HG02610 (cell line): ENCODE results near the gene PCSK5.
"Not testable (repeated sequence)": the region's sequence is repeated elsewhere in the genome, so short reads cannot be mapped to it uniquely, and the experiment has no call there.

ENCODE experiments used
- ATAC-seq: cut with Tn5 transposase; IDR thresholded peaks from one replicate; pipeline ENCODE4 v1.9.1; 2021; ENCODE audit warnings: mild to moderate bottlenecking, moderate library complexity; ENCODE audit not compliant: unreplicated experiment

PCSK5 gene

DNA sequence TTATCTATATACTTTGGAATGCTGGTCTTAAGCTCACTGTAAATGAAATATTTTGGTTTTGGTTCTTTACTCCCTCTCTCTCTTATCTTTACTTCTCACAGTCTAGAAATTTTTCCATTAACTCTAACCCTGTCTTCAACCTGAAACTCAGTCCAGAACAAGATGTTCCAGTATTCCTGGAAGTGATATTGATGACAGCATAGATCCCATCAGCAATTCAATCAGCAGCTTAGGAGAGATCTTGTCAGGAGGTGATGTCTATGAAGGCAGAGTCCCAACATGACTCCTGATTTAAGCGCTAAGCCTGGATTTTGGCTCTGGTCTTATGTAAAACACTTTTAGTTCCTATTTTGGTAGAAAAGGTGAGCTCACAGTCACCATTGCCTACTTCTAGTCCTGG, 451.1 kb downstream of the PCSK5 start:
- ATAC-seq, result no peak

DNA sequence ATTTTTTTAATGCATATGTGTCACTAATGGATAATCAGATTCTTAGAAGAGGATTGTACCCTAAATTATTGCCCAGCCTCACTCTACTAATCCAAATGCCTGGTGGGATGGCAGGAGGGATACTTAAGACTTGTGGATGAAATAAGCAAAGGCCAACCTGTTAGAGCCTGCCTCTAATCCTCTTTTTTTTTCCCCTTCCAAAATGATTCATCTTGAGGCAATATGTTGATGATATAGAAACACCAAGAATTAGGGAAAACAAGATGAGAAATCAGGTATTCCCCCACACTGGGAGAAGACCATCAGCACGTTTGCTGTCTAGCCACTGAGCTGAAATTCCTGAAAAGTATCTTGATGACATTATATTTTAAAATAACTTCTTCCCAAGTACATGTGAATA, 451.7 kb downstream of the PCSK5 start:
- no peak for ATAC-seq

DNA sequence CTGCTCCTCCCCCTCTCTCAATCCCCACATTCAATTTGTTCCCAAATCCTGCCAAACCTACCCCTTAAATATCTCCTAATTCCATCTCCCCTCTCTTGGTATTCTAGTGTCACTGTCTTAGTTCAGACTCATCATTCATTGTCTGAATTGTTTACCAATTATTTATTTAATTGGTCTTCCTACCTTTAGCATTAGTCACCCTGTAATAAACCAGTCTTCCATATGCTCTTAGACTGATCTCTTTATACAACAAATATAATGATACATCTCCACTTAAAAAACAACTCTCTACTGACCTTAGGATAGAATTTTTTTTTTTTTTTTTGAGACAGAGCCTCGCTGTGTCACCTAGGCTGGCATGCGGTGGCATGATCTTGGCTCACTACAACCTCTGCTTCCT, 452.4 kb downstream of the PCSK5 start:
- ATAC-seq, result no peak

DNA sequence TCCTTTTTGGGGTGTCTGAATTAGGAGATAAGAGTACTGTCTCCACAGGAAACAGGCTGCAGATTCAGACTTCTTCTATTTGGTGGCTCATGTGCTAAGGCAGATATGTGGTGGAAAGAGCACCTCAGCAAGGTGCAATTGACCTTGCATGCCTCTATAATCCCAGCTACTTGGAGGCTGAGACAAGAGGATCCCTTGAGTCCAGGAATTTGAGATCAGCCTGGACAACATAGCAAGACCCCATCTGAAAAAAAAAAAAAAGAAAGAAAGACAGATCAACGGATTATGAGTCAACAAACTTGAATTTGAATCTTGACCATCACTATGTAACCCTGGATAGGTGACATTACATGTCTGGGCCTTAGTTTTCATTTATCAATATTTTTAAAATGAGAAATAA, 459.4 kb downstream of the PCSK5 start:
- no peak for ATAC-seq

DNA sequence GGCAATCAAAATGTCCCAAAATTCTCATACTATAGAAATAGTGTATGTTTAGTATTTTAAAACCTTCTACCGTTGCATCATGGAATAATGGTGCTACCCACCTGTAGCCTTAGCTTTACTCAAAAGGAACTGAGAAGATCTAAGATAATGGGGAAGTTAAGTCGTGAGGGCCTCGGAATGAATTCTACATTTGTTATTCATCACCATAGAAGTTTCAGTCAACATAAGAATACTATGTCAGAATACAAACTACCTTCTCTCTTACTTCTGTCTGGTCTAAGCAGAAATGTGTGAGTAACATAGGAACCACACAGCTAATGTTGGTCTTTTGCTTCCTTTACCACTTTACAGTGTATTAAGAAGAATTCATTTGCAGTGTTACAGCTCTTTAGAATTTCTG, 460.5 kb downstream of the PCSK5 start:
- peak; percentile 64 for ATAC-seq

DNA sequence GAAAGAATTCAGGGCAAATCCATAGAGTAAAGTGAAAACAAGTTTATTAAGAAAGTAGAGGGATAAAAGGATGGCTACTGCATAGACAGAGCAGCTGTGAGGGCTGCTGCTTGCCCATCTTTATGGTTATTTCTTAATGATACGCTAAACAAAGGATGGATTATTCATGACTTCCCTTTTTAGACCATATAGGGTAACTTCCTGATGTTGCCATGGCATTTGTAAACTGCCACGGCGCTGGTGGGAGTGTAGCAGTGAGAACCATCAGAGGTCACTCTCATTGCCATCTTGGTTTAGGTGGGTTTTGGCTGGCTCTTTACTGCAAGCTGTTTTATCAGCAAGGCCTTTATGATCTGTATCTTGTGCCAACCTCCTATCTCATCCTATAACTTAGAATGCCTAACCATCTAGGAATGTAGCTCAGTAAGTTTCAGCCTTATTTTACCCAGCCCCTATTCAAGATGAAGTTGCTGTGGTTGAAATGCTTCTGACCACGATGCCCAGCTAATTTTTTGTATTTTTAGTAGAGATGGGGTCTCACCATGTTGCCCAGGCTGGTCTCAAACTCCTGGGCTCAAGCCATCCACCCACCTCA, 461.6 kb downstream of the PCSK5 start:
- ATAC-seq, result no peak

DNA sequence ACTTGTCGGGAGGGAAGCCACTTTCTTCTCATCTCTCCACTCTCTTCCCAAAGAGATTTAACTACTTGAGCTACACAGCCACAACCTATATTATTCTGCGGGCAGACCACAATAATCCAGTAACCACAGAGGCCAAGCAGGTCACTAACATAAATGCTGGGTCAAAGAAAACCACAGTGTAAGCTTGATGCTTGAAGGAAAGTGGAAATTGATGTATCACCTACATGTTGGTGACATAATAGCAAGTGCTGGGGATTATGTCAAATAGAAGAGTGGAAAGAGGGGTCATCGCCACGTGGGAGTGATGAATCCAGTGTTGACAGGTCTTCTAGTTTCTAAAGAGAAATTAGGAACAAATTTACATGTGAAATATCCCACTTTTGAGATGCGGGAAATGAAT, 462.8 kb downstream of the PCSK5 start:
- ATAC-seq, result no peak

DNA sequence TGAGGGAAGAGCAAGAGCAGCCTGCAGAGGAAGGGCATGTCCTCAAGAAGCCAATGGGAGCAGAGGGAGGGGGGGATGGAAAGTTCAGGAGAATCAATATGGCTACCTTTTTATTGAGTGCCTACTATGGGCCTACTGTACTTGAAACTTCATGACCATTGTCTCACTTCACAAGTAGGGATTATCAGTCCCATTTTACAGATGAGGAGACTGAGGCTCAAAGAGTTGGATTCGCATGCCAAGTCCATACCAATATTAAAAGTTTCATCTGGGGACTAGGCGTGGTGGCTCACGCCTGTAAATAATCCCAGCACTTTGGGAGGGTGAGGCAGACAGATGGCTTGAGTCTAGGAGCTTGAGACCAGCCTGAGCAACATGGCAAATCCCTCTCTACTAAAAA, 463.7 kb downstream of the PCSK5 start:
- ATAC-seq, result no peak

DNA sequence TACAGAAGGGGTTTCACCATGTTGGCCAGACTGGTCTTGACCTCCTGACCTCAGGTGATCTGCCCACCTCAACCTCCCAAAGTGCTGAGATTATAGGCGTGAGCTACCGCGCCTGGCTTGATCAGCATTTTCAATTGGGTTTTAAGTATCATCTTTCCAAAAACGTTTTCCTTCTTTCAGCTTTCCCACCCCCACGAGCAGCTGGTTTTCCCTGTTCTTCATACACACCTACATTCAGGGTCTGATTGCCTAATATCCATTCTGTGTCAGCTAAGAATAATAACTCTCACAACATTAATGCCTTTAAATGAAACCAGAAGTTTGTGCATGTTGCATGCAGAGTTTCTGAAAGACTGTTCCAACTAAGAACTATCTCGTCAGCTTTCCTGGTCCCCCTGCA, 465.4 kb downstream of the PCSK5 start:
- no peak for ATAC-seq

DNA sequence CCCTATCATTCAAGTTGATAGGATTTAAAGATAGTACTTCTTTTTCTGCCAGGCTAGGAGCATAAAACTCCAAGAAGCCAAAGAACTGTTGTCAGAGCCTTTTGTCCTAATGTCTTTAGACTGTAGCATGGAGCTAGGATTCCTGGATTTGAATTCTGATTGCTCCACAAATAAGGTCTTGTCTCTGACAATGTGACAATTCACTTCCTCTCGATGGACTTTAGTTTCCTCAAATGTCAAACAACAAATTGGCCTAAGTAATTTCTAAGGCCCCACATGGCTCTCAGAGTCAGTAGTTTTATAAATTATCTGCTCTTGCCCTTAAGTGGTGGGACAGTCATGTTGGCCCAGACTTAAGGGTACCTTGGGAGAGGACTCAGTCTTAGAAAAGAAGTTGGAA, 467.1 kb downstream of the PCSK5 start:
- ATAC-seq, result no peak

DNA sequence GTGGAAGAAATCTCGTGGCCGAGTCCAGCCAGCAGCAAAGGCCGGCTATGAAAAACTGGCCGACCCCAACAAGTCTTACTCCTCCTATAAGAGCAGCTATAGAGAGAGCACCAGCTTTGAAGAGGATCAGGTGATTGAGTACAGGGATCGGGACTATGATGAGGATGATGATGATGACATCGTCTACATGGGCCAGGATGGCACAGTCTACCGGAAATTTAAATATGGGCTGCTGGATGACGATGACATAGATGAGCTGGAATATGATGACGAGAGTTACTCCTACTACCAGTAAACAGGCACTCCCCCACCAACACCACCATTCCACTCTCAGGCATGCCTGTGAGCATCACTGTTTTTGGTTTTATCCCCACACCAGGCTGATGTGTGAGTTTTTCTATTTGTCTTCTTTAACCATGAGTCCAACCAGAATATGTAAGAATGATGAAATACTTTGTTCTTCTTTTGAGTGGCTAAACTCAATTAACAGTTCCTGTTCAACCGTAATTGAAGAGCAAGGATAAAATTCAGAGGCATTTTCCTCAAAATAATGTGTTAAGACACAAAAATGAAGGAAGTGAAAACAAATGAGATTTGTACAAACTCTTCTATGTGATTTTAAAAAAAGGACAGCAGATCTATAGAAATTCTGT, 468.3 kb downstream of the PCSK5 start:
- ATAC-seq, result no peak

DNA sequence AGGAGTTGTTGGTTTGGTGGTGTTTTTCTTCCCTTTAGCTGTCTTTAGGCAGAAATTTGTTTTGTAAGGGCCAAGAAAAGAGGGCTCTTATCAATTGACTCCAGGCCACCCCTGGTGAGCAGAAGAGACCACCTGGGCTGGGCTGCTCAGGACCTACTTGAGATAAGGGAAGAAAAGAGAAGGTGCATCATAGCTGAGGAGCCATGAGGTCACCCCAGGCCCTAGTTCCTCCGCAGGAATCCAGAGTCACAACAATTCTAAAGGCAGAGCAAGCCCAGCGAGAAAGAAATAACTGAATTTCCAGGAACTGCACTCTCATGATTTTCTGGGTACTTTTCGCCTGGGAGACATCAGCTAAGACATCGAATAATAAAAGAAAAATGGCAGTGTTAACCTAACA, 468.9 kb downstream of the PCSK5 start:
- no peak for ATAC-seq

DNA sequence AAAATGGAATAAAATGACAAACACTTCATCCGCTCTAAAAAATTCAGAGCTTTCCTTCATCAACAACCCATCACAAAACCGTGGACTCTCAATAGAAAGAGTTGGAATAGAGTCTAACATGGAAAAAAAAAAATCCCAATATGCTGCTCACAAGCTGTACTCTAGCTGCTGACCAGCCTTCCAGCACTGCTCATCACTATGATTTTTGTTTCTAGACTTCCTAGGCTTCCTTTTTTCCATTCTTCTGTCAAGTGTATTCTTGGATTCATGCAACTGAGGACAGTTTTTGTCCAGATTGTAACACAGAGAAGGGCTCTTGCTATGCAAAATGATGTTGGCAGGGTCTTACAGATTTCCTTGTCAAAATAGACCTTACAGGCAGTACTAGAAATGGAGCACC, 469.3 kb downstream of the PCSK5 start:
- ATAC-seq, result no peak

DNA sequence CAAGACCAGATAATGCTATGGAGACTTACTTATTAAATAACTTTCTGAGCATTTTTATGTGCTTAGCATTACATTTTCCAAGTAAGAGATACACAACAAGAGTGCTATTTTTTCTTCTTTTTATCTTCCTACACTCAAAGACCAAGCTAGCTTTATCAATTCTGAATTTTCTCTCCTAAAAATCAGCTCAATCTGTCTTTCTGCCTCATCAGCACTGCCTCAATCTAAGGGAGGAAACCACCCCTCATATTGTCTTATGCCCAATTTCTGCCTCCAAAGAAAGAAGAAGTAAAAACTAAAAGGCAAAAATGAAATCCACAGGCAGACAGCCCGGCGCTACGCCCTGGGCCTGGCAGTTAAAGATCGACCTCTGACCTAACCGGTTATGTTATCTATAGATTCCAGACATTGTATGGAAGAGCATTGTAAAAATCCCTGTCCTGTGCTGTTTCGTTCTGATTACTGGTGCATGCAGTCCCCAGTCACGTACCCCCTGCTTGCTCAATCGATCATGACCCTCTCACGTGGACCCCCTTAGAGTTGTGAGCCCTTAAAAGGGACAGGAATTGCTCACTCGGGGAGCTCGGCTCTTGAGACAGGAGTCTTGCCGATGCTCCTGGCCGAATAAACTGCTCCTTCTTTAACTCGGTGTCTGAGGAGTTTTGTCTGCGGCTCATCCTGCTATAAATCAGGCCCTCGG, 472.0 kb downstream of the PCSK5 start:
- not testable (repeated sequence) for ATAC-seq

DNA sequence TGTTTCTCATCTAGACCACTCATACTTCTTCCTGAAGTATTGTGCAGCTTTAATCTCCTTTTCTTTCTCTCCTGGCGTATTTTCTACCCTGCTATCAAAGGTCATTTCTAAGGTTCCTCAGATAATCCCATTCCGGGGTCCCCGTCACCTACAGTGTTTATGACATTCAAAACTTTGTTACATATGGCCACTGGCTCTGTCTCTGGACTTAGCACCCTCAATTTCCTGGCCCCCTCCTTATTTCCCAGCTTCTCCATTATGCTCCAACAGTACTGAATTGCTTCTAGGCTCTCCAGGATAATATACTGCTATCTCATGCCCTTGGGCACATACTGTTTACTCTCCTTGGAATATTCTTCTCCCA, 472.5 kb downstream of the PCSK5 start:
- no peak for ATAC-seq

DNA sequence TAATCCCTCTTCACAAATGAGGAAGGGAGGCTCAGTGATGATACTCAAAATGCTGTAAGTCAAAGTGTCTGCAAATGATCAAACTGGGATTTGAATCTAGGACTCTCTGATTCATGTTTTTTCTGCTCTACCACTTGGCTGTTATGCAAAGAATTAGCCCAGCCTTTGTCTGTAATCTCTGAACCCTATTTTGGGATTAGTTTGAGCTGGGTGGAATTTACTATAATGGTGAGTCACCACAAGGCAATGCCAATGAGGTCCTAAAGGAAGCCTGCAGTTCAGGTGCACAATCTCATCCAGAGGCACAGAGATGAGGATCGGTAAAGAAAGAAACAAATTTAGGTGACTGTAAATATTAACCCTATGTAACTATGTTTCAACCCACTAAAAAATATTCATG, 474.6 kb downstream of the PCSK5 start:
- ATAC-seq, result no peak

DNA sequence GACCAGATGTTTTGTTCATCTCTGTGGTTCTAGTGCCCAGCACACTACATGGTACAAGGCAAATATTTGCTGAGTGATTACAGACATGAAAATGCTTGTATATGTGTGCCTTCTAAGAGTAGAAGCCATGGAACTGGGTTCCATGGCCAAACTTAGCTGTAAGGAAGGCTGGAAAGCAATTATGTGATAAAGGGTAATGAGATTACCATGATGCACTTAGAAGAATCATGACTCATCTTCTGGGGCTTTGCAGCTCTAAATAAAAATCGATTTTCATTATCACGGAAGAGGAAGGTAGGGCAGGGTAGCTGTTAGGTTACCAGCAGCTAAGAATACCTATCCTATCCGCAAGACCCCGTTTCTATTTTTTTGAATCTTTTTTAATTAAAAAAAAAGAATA, 475.8 kb downstream of the PCSK5 start:
- no peak for ATAC-seq

DNA sequence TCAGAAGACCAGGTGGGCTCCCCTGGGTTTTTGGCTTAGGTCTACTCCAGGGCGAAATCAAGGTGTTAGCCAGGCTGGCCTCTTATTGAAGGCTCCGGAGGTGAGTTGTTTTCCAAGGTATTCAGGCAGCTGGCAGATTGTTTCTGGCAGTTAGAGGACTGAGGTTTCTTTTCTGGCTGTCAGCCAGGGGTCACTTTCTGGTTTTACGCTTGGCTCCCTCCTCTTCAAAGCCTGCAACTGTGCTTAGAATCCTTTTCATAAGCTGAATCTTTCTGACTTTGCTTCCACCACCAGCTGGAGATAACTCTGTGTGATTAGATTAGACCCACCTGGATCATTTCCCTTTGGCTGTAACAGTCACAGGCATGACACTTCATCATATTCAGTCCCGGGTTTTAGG, 479.1 kb downstream of the PCSK5 start:
- ATAC-seq, result peak; percentile 52

DNA sequence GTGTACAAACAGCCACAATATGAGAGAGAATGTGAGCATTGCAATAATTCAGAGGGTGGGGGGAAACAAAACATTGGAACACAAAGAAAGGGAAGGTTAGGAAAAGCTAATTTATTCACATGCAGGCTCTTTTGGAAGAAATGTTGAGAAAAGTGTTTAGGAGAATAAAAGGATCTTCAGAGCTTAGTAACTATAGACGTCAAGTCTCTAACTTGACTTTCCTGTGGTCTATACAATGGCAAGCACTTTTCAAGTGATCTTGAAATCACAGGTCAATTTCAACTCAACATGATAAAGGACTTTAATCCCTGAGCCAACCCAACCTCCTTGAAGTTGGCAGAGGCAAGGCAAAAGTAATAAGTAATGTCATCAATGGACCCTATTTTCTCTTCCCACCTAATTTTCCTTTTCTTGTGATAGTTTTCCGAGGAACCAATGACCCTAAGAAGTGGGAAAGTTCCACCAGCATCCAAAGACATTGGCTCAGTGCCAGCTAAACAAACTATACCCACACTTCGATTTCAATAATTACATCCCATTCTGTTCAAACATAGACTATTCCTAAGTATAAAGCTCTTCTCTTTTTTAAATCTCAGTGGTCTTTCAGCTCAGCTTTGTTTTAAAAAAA, 480.0 kb downstream of the PCSK5 start:
- no peak for ATAC-seq

DNA sequence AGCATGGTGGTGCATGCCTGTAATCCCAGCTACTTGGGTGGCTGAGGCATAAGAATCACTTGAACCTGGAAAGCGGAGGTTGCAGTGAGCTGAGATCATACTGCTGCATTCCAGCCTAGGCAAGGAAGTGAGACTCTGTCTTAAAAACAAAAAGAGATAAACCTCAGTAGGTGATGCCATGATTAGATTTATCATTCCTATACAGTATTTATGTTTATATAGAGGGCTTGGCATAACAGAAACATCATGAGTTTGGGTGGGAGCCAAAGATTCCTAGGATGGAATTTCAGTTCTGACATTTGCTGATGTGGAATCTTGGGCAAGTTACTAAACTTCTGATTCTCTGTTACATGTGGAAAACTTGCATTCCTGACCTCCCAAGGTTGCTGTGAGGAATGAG, 481.4 kb downstream of the PCSK5 start:
- no peak for ATAC-seq

DNA sequence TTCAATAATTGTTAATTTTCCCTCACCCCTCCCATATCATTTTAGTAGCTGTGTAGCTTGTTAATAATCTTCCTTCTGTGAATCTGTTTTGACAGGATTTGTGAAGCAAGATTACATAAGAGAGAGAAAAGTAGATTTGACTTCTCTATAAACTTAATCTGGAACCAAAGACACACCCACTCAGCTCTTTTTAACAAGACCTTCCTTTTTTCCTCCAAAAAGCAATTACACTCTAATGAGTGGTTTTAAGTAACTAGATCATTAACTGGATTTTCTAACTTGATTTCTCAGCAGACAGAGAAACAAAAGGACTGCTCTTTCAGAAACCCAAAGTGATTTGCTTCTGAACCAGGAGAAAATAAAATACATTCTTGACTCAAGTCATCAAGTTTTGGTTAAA, 481.9 kb downstream of the PCSK5 start:
- ATAC-seq, result no peak

DNA sequence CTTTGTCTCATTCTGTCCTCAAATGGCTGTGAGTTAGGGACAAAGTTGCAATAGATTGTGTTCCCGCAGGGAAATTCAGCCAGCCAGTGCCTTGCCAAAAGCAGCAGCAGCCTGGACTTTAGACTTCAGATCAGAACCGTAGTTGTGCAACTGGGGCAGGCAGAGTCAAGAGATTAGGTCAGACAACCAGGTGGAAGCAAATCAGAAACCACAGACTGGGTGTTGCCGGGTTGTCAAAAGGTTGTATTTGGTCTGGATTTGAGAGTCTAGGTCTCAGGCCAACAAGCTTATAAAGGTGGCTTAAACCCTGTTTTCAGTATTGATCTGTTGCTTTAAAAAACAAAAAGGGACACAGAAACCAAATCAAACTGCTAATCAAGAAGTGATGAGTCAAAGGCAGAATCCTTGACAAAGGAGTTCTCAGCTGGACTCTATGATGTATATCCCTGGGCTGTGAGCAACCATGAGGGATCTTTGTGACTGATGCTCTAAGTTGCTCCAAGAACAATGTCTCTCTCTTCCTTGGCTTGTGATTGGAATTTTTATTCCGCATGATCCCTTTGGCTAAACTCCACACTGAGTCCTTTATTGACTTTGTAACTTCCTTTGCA, 482.8 kb downstream of the PCSK5 start:
- ATAC-seq, result peak; percentile 42
